ENCODE measurements around the gene MVP.
A peak's percentile ranks its signal among the peaks of the same experiment; 100 is the strongest.
"Not testable (repeated sequence)": the region's sequence is repeated elsewhere in the genome, so short reads cannot be mapped to it uniquely, and the experiment has no call there.

MVP gene

DNA sequence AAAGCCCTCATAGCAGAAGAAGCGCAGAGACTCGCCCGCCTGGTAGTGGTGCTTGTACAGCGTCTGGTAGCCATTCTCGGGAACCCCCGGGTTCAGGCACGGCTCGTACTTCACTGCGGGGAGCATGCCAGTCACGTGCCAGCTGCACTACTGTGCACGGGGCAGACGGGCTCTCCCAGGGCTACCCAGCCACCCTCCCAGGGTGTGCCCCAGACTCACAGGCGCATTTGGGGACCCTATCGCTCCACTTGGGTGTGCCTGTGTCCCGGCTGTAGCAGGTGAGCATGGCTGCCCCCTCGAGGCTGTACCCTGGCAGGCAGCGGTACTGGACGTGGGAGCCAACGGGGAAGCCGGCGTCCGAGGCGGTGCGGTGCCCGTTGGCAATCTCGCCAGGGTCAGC, 53.1 kb downstream of the MVP start:
- no peak overlapping the region for H3K27ac Mint-ChIP-seq
- no peak for DNase-seq (ENCODE audit: low spot score)
- no peak overlapping the region for H3K4me3 Mint-ChIP-seq
- H3K9me3 Mint-ChIP-seq, result no peaks in the 10 kb centered on the region
- no peaks in the 10 kb centered on the region for H3K36me3 Mint-ChIP-seq (ENCODE audit: low read depth)
- peaks cover 6% of the 10 kb centered on the region for H3K4me1 Mint-ChIP-seq (ENCODE audit: low read depth)
- peaks cover 20% of the 10 kb centered on the region for H3K27me3 Mint-ChIP-seq (ENCODE audit: low read depth)

DNA sequence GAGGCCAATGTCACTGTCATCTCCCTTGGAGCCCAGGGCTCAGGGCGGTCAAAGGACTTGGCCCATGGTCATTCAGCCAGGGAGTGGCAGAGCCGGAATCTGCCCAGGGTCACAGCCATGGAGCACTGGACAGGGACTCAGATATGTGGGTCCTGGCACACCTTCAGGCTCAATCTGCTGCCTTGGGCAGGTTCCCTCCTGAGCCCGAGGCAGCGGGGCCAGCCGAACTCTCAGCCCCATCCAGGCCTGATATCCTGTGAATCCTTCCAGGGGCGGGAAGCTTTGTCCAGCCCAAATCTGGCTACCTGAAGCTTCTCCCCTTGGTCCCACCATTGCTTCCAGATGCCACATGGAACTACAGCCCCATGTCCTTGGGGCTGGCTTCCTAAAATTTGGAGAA, 54.9 kb downstream of the MVP start:
- Mint-ChIP-seq H3K36me3 (ENCODE audit: low read depth) (no peaks in the 10 kb centered on the region), H3K27me3 (ENCODE audit: low read depth) (peaks cover 20% of the 10 kb centered on the region), H3K9me3 (no peaks in the 10 kb centered on the region), H3K4me3 (no peak overlapping the region), H3K27ac (no peak overlapping the region), H3K4me1 (ENCODE audit: low read depth) (peaks cover 6% of the 10 kb centered on the region)
- DNase-seq (ENCODE audit: low spot score), result no peak

DNA sequence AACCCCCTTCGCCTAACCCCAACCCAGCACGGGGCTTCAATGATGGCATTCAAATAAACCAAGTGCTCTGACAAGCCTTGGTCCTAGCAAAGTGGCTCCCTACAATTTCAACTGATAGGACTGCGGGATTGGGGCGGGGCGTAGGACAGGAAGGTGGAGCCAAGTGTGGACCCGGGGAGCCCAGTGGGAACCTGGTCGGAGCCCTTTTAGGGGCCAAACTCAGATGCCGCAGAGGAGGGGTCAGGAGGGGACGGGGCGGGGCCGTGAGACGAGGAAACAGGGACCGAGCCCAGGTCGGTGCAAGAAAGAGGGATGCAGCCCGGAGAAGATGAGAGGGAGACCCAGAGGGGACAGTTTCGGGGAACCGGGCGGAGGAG, 55.9 kb downstream of the MVP start:
- Mint-ChIP-seq H3K36me3 (ENCODE audit: low read depth) (no peaks in the 10 kb centered on the region), H3K4me1 (ENCODE audit: low read depth) (peaks cover 6% of the 10 kb centered on the region), H3K27me3 (ENCODE audit: low read depth) (peaks cover 20% of the 10 kb centered on the region)

DNA sequence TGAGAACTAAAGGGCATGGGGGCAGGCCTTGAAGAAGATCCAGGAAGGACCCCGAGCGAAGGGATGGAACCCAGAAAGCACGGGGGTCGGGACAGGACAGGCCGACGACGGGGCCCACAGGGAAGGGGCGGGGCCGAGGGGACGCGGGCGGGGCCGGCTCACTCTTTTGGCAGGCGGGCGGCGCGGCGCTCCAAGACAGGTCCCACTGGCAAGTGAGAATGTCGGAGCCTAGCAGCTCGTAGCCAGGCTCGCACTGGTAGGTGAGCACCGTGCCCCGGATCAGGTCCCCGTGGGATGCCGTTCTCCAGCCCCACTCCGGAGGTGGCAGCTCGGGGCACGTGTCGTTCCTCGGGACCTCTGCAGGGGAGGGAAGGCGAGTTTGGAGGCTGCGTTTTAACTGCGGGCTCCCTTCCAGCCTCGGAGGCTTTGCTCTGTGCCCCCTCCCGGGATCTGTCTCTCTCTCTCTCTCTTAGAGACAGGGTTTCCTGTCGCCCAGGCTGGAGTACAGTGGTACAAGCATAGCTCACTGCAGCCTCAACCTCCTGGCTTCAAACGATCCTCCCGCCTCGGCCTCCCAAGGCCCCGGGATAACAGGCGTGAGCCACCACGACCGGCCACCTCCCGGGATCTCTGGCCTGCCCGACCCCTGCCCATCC, 56.5 kb downstream of the MVP start:
- no peaks in the 10 kb centered on the region for H3K9me3 Mint-ChIP-seq
- DNase-seq (ENCODE audit: low spot score), result peak; percentile 19
- no peak overlapping the region for H3K27ac Mint-ChIP-seq
- H3K27me3 Mint-ChIP-seq (ENCODE audit: low read depth), result peaks cover 20% of the 10 kb centered on the region
- H3K4me1 Mint-ChIP-seq (ENCODE audit: low read depth), result peaks cover 6% of the 10 kb centered on the region
- H3K4me3 Mint-ChIP-seq, result peak overlapping the region; percentile 61
- H3K36me3 Mint-ChIP-seq (ENCODE audit: low read depth), result no peaks in the 10 kb centered on the region

More for the DNA sequence above, 55.9 kb downstream of the MVP start:
- no peak for DNase-seq (ENCODE audit: low spot score)
- H3K4me3 Mint-ChIP-seq, result peak overlapping the region; percentile 61
- H3K27ac Mint-ChIP-seq, result no peak overlapping the region
- H3K9me3 Mint-ChIP-seq, result no peaks in the 10 kb centered on the region

DNA sequence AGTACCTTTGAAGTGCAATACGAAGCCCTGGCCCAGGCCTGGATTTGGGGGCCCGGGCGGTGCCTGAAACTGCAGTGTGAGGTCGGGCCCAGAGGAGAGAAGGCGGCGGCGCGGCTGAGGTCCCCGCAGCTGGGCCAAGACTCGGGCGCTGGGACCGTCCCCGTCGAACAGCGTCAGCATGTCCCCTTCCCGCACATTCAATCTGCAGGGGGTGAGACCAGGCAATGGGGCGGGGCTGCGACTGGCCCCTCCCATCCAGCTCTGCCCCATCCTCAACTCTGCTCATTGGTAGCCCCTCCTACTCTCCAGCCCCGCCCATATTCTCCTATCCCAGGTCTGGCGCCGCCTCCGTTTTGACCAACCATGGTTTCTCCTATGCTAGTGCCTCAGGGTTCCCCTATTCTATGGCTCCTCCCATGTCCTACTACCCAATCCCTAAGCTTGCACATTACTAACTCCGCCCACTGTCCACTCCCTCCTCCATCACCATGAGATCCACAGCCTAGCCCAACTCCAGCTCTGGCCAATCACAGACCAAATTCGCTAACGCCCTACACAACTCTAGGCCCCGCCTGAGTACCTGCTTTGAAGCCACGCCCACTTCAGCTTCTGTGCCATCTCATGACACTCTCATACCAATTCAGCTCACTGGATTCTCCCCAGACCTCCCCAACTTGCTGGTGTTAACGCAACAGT, 57.2 kb downstream of the MVP start:
- Mint-ChIP-seq H3K4me3 (peak overlapping the region; percentile 61), H3K4me1 (ENCODE audit: low read depth) (peaks cover 6% of the 10 kb centered on the region), H3K27me3 (ENCODE audit: low read depth) (peaks cover 20% of the 10 kb centered on the region), H3K9me3 (no peaks in the 10 kb centered on the region), H3K36me3 (ENCODE audit: low read depth) (no peaks in the 10 kb centered on the region), H3K27ac (no peak overlapping the region)
- peak; percentile 69 for DNase-seq (ENCODE audit: low spot score)

DNA sequence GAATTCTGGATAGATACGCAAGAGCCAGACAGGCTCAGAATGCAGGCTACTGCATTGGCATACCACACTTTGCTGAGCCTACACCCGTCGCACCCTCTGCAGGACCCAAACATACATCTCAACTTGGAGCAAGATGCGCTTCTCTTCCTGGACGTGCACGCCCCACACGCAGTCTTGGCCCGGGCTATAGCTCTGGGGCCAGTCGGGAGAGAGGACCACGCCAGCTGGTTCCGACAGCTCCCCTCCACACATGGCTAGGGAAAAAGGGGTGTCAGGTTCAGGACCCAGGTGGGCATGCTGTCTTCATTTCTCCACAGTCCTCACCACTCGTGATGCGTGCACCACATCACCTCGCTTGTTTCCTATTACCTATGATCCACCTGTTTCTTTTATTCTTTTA, 57.9 kb downstream of the MVP start:
- DNase-seq (ENCODE audit: low spot score), result no peak
- no peaks in the 10 kb centered on the region for H3K9me3 Mint-ChIP-seq
- H3K27ac Mint-ChIP-seq, result no peak overlapping the region
- H3K4me1 Mint-ChIP-seq (ENCODE audit: low read depth), result peaks cover 6% of the 10 kb centered on the region
- H3K27me3 Mint-ChIP-seq (ENCODE audit: low read depth), result peaks cover 26% of the 10 kb centered on the region
- H3K4me3 Mint-ChIP-seq, result no peak overlapping the region
- no peaks in the 10 kb centered on the region for H3K36me3 Mint-ChIP-seq (ENCODE audit: low read depth)

DNA sequence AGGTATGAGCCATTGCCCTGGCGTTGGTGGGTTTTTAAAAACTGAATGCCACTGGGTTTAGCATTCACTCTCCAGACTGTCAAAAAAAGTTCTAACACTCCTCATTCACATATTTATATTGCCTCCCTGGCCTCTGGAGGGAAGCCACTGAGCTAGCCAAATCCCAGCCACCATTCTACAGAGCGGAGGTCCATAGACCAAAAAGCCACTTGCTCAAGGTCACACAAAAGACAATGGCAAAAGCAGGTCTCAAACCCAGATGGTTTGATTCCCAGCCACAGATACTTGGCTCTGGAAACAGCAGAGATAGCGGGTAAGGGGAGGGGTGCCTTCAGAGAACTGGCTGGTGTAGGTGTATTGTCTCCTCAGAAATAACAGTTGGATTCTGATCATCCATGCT, 60.8 kb downstream of the MVP start:
- H3K27ac Mint-ChIP-seq, result no peak overlapping the region
- H3K9me3 Mint-ChIP-seq, result no peaks in the 10 kb centered on the region
- no peak overlapping the region for H3K4me3 Mint-ChIP-seq
- H3K27me3 Mint-ChIP-seq (ENCODE audit: low read depth), result peaks cover 17% of the 10 kb centered on the region
- DNase-seq (ENCODE audit: low spot score), result no peak
- H3K36me3 Mint-ChIP-seq (ENCODE audit: low read depth), result no peaks in the 10 kb centered on the region
- peaks cover 6% of the 10 kb centered on the region for H3K4me1 Mint-ChIP-seq (ENCODE audit: low read depth)

DNA sequence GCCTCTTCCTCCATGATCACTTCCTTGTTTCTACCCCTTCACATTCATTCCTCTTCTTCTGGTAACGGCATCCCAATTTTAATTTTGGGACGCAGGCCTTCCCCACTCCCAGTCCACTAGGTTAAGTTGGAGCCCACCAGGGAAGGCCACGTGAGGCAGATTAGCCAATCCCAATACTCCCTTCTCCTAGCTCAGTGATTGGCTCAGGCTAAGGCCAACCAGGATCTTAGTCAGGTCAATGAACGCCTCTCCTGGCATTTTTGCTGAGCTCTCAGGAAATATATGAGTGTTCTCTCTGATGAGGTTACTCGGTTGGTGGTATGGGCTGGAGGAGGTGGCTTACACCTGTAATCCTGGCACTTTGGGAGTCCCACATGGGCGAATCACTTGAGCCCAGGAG, 63.7 kb downstream of the MVP start:
- DNase-seq (ENCODE audit: low spot score), result no peak
- Mint-ChIP-seq H3K27me3 (ENCODE audit: low read depth) (peaks cover 5% of the 10 kb centered on the region), H3K27ac (no peak overlapping the region), H3K36me3 (ENCODE audit: low read depth) (no peaks in the 10 kb centered on the region), H3K9me3 (no peaks in the 10 kb centered on the region), H3K4me1 (ENCODE audit: low read depth) (no peaks in the 10 kb centered on the region), H3K4me3 (no peak overlapping the region)

DNA sequence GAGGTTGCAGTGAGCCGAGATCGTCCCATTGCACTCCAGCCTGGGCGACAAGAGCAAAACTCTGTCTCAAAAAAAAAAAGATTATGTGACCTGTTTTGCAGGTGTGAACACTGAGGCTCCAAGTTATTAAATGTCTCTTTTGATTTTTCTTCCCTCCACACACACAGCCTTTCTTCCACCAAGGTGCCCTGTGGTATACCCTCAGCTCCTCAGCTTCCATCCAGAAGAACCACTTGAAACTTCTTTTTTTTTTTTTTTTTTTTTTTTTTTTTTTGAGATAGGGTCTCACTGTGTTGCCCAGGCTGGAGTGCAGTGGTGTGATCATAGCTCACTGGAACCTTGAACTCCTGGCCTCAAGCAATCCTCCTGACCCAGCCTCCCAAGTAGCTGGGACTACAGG, 69.1 kb downstream of the MVP start:
- H3K4me1 Mint-ChIP-seq (ENCODE audit: low read depth); H3K4me3 Mint-ChIP-seq; H3K36me3 Mint-ChIP-seq (ENCODE audit: low read depth); H3K27me3 Mint-ChIP-seq (ENCODE audit: low read depth); H3K27ac Mint-ChIP-seq; H3K9me3 Mint-ChIP-seq; DNase-seq (ENCODE audit: low spot score): not testable (repeated sequence)

DNA sequence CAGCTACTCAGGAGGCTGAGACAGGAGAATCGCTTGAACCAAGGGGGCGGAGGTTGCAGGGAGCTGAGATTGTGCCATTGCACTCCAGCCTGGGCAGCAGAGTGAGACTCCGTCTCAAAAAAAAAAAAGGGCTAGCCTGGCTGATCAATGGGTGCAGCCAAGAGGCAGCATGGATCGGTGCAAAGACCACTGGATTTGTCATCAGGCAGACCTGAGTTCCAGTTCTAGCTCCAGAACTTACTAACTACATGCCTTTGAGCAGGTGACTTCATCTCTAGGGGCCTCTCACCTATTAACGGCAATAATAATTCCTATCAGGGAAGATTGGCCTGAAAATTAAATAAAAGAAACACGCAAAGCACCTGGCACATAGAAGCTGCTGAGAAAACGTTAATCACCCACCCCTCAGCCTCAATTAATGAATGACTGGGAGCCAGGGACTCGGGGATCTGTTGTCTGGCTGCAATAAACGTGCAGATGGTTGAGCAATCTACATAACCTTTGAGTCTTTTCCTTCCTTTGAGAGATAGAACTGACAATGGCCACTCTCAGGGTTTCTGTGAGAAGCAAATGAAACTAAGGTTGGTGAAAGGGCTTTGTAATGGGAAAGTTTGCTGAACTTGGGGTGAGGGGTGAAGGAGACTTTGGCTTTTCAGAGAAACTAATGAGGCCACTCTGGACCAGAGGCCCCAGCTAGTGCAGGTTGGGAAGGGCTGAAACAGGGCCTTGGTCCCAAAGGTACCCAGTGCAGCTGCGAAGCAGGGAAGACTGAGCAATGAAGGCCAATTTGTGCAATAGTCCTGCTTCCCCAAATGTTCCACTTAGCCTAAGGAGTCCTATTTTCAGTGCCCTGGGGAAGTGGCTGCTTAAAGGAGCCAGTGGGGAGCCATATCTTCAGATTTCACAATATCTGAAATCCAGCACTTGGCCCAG, 71.5 kb downstream of the MVP start:
- no peaks in the 10 kb centered on the region for H3K4me1 Mint-ChIP-seq (ENCODE audit: low read depth)
- DNase-seq (ENCODE audit: low spot score), result no peak
- H3K36me3 Mint-ChIP-seq (ENCODE audit: low read depth), result no peaks in the 10 kb centered on the region
- peaks cover 3% of the 10 kb centered on the region for H3K27me3 Mint-ChIP-seq (ENCODE audit: low read depth)
- no peak overlapping the region for H3K4me3 Mint-ChIP-seq
- no peak overlapping the region for H3K27ac Mint-ChIP-seq
- H3K9me3 Mint-ChIP-seq, result no peaks in the 10 kb centered on the region

DNA sequence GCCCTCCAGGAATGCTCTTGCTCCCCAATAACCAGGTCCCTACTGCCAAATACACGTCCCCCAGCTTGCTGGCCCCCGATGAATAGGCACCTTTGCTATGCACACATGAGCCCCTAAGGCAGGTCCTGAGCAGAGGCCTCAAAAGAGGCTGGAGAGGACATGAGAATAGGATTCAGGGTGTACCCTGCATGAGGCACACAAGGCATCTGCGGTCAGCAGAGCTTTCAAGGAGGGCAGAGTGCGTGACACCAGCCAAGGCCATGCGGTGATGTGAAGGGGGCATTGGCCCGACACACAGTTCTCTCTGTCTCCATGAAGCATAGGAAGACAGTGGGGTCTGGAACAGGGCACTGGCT, 72.2 kb downstream of the MVP start:
- Mint-ChIP-seq H3K9me3 (no peaks in the 10 kb centered on the region), H3K27me3 (ENCODE audit: low read depth) (peaks cover 7% of the 10 kb centered on the region), H3K4me3 (no peak overlapping the region), H3K27ac (no peak overlapping the region), H3K4me1 (ENCODE audit: low read depth) (no peaks in the 10 kb centered on the region), H3K36me3 (ENCODE audit: low read depth) (no peaks in the 10 kb centered on the region)
- DNase-seq (ENCODE audit: low spot score), result no peak

DNA sequence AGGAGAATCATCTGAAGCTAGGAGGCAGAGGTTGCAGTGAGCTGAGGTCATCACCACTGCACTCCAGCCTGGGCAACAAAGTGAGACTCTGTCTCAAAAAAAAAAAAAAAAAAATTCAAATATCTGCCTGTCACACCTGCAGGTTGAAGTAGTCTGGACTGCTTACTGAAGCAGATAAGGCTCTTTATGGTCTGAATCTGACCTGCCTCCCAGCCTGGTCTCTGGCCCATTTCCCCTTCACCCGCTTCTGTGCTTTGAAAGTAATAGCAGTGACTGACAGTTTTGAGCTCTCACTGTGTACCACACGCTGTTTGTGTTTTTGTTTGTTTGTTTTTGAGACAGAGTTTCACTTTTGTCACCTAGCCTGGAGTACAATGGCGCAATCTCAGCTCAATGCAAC, 73.3 kb downstream of the MVP start:
- no peak for DNase-seq (ENCODE audit: low spot score)
- H3K9me3 Mint-ChIP-seq, result no peaks in the 10 kb centered on the region
- no peaks in the 10 kb centered on the region for H3K4me1 Mint-ChIP-seq (ENCODE audit: low read depth)
- no peak overlapping the region for H3K4me3 Mint-ChIP-seq
- H3K27ac Mint-ChIP-seq, result no peak overlapping the region
- no peaks in the 10 kb centered on the region for H3K36me3 Mint-ChIP-seq (ENCODE audit: low read depth)
- peaks cover 16% of the 10 kb centered on the region for H3K27me3 Mint-ChIP-seq (ENCODE audit: low read depth)

DNA sequence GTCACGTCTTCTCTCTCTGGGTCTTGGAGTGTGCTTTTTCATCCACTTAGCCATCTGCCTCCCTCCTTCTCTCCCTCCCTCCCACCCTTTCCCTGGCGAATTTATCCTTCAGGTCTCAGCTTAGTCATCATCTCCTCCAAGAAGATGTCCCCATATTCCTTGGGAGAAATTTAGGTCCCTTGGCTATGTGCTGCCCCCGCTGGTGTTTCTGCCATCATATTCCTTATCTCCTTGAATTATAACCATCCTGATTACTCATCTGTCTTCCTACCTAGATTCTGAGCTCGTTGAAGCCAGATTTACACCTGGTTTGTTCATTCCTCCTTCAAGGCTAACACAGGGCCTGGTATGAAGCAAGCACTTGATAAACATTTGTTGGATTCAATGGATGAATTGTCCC, 74.1 kb downstream of the MVP start:
- H3K4me1 Mint-ChIP-seq (ENCODE audit: low read depth), result no peaks in the 10 kb centered on the region
- no peak overlapping the region for H3K27ac Mint-ChIP-seq
- H3K4me3 Mint-ChIP-seq, result no peak overlapping the region
- H3K36me3 Mint-ChIP-seq (ENCODE audit: low read depth), result no peaks in the 10 kb centered on the region
- H3K27me3 Mint-ChIP-seq (ENCODE audit: low read depth), result peaks cover 24% of the 10 kb centered on the region
- no peaks in the 10 kb centered on the region for H3K9me3 Mint-ChIP-seq
- DNase-seq (ENCODE audit: low spot score), result no peak

DNA sequence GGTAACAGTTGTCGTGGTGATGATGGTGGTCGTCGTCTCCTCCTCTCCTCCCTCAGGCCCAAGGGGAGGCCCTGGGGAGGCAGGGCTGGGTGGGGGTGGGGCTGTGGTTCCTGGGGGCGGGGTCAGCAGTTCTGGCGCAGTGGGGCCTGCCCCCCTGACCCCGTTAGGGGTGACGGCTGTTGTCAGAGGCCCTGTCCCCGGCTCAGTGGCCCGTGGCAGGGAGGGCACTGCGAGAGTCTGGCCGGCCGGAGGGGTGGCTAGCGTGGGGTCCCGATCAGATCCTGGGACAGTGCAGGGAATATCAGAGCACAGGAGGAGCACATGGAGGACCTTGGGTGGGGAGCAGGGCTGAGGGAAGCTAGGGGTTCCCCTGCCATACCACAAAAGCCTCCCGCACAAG, 76.6 kb downstream of the MVP start:
- no peak overlapping the region for H3K4me3 Mint-ChIP-seq
- H3K27me3 Mint-ChIP-seq (ENCODE audit: low read depth), result peaks cover 32% of the 10 kb centered on the region
- DNase-seq (ENCODE audit: low spot score), result no peak
- H3K27ac Mint-ChIP-seq, result no peak overlapping the region
- no peaks in the 10 kb centered on the region for H3K36me3 Mint-ChIP-seq (ENCODE audit: low read depth)
- peaks cover 9% of the 10 kb centered on the region for H3K4me1 Mint-ChIP-seq (ENCODE audit: low read depth)
- H3K9me3 Mint-ChIP-seq, result no peaks in the 10 kb centered on the region
